Esophagus squamous epithelium (tissue), 4 donors: ENCODE results near the gene HOXD13.

Source experiments
- CTCF ChIP-seq, 6 experiments: fragments of 450-650 bp in 4 of 6; fragments of 200-600 bp in 2 of 6; sonication (generic) in 2 of 6; IDR thresholded peaks; one replicate each; pipeline ENCODE4 v1.5.1; 2016 to 2019; ENCODE audit warnings: antibody characterized with exemption in 6 of 6, mild to moderate bottlenecking in 4 of 6, moderate library complexity in 4 of 6
- POLR2A ChIP-seq, 4 donors: fragments of 450-650 bp; IDR thresholded peaks; one replicate each; pipeline ENCODE4 v1.6.1; 2017; ENCODE audit warnings: antibody characterized with exemption in 4 of 4, mild to moderate bottlenecking in 4 of 4, moderate library complexity in 3 of 4

- TF ChIP-seq CTCF (IDR thresholded peaks at IDR 0.05): no peak
- no peak for TF ChIP-seq POLR2A (IDR thresholded peaks at IDR 0.05)
These were observed 10.5 kb upstream of the HOXD13 start for GRCh38 chr2:176081837-176082524.
